ENCODE results near the gene PIP4K2A. TPM values are rescaled to one million over a fixed set of nuclear protein-coding genes. Genes with fewer than 3 reads are reported as not detected.

The PIP4K2A gene
- total RNA-seq, 6 donors from 2014 or later = 20.5 to 70.2 (median 34.4) TPM

DNA sequence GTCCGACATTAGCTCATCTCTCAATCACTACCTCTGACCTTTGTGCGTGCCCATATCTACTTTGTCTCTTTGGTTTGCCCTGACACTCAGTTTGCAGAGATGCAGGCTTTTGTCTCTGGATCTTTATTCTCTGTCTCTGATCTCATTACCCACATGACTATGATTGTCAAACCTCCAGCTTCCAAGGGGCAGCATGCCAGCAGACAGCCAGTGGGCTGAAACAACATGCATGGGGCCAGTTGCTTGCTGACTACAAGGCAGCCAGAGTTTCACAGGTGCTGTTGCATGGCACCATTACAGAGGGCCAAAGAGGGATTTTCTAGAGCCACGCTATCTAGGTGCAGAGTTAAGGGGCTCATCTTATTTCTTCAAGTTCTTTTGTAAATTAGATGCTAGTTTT lies 222.9 kb downstream of the PIP4K2A start:
- WGBS, 2 donors = 95 to 97% methylated on average over 3 of the region's 3 CpGs
- Histone ChIP-seq H3K9me3 (no peaks in the 10 kb centered on the region), H3K27me3 (no peaks in the 10 kb centered on the region), H3K27ac (no peak overlapping the region), H3K4me1 (no peaks in the 10 kb centered on the region), H3K36me3 (no peaks in the 10 kb centered on the region), H3K4me3 (no peak overlapping the region)
- TF ChIP-seq, protein P1, sequence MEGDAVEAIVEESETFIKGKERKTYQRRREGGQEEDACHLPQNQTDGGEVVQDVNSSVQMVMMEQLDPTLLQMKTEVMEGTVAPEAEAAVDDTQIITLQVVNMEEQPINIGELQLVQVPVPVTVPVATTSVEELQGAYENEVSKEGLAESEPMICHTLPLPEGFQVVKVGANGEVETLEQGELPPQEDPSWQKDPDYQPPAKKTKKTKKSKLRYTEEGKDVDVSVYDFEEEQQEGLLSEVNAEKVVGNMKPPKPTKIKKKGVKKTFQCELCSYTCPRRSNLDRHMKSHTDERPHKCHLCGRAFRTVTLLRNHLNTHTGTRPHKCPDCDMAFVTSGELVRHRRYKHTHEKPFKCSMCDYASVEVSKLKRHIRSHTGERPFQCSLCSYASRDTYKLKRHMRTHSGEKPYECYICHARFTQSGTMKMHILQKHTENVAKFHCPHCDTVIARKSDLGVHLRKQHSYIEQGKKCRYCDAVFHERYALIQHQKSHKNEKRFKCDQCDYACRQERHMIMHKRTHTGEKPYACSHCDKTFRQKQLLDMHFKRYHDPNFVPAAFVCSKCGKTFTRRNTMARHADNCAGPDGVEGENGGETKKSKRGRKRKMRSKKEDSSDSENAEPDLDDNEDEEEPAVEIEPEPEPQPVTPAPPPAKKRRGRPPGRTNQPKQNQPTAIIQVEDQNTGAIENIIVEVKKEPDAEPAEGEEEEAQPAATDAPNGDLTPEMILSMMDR (IDR thresholded peaks at IDR 0.05) = no peak
- no peak for TF ChIP-seq EP300 (IDR thresholded peaks at IDR 0.05)
- no peak for TF ChIP-seq POLR2AphosphoS5 (IDR thresholded peaks at IDR 0.05)
- no peak for TF ChIP-seq POLR2A (IDR thresholded peaks at IDR 0.05)
- DNase-seq (no peak), ATAC-seq (ENCODE audit: low FRiP score in 2 of 2) (no peak)

DNA sequence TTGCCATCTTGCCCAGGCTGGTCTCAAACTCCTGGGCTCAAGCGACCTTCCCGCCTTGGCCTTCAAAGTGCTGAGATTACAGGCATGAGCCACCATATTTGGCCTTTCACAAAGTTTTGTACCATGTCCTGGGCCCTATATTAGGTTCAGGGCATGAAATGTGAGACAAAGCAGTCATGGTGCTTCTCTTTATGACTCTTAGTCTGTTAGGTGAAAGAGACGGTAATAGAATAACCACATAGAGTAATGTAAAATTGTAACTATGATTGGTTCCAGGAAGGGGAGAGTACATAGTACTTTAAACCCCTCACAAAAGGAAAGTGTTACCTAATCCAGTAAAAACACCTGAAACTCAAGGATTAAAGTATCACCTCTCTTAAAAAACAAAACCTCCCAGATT lies 224.4 kb downstream of the PIP4K2A start:
- H3K4me1 ChIP-seq = no peaks in the 10 kb centered on the region
- WGBS, 2 donors = 87 to 93% methylated on average over 3 of the region's 3 CpGs
- H3K27me3 ChIP-seq = no peaks in the 10 kb centered on the region
- no peak overlapping the region for H3K27ac ChIP-seq
- no peak overlapping the region for H3K4me3 ChIP-seq
- ATAC-seq (ENCODE audit: low FRiP score in 2 of 2) (no peak), DNase-seq (no peak)
- TF ChIP-seq, protein P1 (IDR thresholded peaks at IDR 0.05) = no peak
- TF ChIP-seq POLR2A (IDR thresholded peaks at IDR 0.05) (no peak), EP300 (IDR thresholded peaks at IDR 0.05) (no peak), POLR2AphosphoS5 (IDR thresholded peaks at IDR 0.05) (no peak)
- no peaks in the 10 kb centered on the region for H3K9me3 ChIP-seq
- H3K36me3 ChIP-seq = no peaks in the 10 kb centered on the region

DNA sequence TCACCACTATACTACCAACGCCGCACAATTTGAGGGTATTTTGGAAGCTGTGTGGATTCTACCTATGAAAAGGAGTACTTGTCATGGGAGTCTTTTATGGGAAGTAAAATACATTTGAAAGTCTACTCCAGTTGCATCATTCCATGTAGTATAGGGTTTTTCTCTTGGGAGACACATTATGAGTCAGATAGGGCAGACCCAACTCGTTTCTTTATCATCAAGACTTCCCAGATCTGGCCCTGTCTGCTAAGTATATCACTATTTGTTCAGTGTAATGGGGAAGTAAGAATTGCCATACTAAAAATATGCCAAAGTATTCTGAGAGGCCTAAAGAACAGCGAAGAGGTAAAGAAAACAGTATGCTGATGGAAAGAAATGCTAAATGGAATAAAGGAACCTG lies 224.9 kb downstream of the PIP4K2A start:
- ATAC-seq (ENCODE audit: low FRiP score in 2 of 2) (no peak), DNase-seq (no peak)
- 81 to 82% methylated on average over 4 of the region's 4 CpGs for WGBS, 2 donors
- Histone ChIP-seq H3K27me3 (no peaks in the 10 kb centered on the region), H3K4me3 (no peak overlapping the region), H3K27ac (no peak overlapping the region), H3K4me1 (no peaks in the 10 kb centered on the region), H3K36me3 (no peaks in the 10 kb centered on the region), H3K9me3 (no peaks in the 10 kb centered on the region)
- TF ChIP-seq POLR2A (IDR thresholded peaks at IDR 0.05) (no peak), EP300 (IDR thresholded peaks at IDR 0.05) (no peak), POLR2AphosphoS5 (IDR thresholded peaks at IDR 0.05) (no peak)
- TF ChIP-seq, protein P1 (IDR thresholded peaks at IDR 0.05) = no peak

DNA sequence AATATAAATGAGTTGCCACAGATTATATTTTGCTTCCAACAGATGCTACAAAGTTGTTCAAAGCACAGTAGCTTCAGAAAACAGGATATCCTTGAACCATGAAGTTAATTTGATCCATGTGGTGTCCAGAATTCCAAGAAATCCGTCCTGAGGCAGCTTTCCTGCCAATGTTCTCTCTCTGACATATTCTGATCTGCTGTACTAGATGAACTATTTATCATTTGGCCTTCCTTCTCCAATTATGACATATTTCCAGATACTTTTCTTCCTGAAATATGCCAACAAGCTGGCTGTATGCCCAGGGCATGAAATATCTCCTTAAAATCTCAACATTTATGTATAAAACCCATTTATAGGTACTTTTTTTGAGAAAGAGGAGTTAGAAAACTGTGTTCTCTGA lies 227.9 kb downstream of the PIP4K2A start:
- WGBS, 2 donors = 64 to 68% methylated on average over 1 of the region's 1 CpG
- ATAC-seq (ENCODE audit: low FRiP score in 2 of 2) = no peak

More for the DNA sequence above, 227.9 kb downstream of the PIP4K2A start:
- Histone ChIP-seq H3K36me3 (no peaks in the 10 kb centered on the region), H3K27me3 (peaks cover 0 to 2% (median 0%) of the 10 kb centered on the region in 4 donors), H3K27ac (no peak overlapping the region), H3K9me3 (no peaks in the 10 kb centered on the region), H3K4me1 (no peaks in the 10 kb centered on the region), H3K4me3 (no peak overlapping the region)
- TF ChIP-seq, protein P1 (IDR thresholded peaks at IDR 0.05) = no peak
- TF ChIP-seq EP300 (IDR thresholded peaks at IDR 0.05) = no peak
- TF ChIP-seq POLR2AphosphoS5 (IDR thresholded peaks at IDR 0.05) = no peak
- TF ChIP-seq POLR2A (IDR thresholded peaks at IDR 0.05) = no peak
- DNase-seq = no peak

Other genes starting within 250 kb of the PIP4K2A start
- 10 to 100 TPM in 2 of 6 donors, 1 to 10 TPM in 3, under 1 TPM in 1; 0.57 to 56.6 (median 6.4) TPM for gene ARMC3, start 213.5 kb upstream of the PIP4K2A start, total RNA-seq